ENCODE measurements around the gene RNASE1.

DNA sequence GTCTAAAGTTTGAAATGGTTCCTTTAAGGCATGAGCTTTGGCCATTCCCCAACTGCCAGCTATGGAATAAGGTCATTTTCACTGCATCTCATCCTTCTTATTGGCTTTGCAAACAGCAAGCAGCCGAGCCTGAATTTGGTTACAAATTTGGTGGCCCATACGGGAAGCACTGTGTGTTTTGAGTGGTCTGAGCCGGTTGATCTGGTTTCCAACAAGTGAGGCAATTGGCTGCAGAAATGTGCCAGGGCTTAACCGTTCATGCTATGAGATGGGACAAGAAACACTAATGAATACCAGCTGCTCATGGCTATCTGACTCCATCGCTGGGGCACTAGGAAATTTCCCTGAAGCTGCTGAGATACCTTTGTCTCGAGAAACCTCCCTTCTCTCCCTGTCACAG lies 47.6 kb downstream of the RNASE1 start:
- no peak for TF ChIP-seq CTCF (IDR thresholded peaks at IDR 0.05)
- TF ChIP-seq POLR2A (IDR thresholded peaks at IDR 0.05): no peak
